ENCODE results near the gene EPAS1. TPM values are rescaled to one million over a fixed set of nuclear protein-coding genes. Genes with fewer than 3 reads are reported as not detected.

Gene EPAS1
- total RNA-seq: 105 and 167 TPM in 2 replicates

GRCh38 chr2:46296840-46297545 lies at the start of gene EPAS1:
EPAS1 (plus strand) TSS chr2:46297407; CDS start chr2:46297912, 505 bp downstream.

Other genes starting within 250 kb of the EPAS1 start
- gene TMEM247, start 182.2 kb downstream of the EPAS1 start, total RNA-seq: not detected in 2 replicates
- gene RHOQ, start 245.1 kb downstream of the EPAS1 start, total RNA-seq: 14.5 and 19.8 TPM in 2 replicates
- 1.5 and 1.7 TPM in 2 replicates for gene ATP6V1E2, start 245.2 kb downstream of the EPAS1 start, total RNA-seq